GM21390 (cell line): ENCODE measurements around the gene ZNF407.
"Not testable (repeated sequence)": the region's sequence is repeated elsewhere in the genome, so short reads cannot be mapped to it uniquely, and the experiment has no call there.

Experiments
- ATAC-seq: cut with Tn5 transposase; IDR thresholded peaks from one replicate; pipeline ENCODE4 v1.9.1; 2021; ENCODE audit not compliant: unreplicated experiment

The ZNF407 gene, protein sequence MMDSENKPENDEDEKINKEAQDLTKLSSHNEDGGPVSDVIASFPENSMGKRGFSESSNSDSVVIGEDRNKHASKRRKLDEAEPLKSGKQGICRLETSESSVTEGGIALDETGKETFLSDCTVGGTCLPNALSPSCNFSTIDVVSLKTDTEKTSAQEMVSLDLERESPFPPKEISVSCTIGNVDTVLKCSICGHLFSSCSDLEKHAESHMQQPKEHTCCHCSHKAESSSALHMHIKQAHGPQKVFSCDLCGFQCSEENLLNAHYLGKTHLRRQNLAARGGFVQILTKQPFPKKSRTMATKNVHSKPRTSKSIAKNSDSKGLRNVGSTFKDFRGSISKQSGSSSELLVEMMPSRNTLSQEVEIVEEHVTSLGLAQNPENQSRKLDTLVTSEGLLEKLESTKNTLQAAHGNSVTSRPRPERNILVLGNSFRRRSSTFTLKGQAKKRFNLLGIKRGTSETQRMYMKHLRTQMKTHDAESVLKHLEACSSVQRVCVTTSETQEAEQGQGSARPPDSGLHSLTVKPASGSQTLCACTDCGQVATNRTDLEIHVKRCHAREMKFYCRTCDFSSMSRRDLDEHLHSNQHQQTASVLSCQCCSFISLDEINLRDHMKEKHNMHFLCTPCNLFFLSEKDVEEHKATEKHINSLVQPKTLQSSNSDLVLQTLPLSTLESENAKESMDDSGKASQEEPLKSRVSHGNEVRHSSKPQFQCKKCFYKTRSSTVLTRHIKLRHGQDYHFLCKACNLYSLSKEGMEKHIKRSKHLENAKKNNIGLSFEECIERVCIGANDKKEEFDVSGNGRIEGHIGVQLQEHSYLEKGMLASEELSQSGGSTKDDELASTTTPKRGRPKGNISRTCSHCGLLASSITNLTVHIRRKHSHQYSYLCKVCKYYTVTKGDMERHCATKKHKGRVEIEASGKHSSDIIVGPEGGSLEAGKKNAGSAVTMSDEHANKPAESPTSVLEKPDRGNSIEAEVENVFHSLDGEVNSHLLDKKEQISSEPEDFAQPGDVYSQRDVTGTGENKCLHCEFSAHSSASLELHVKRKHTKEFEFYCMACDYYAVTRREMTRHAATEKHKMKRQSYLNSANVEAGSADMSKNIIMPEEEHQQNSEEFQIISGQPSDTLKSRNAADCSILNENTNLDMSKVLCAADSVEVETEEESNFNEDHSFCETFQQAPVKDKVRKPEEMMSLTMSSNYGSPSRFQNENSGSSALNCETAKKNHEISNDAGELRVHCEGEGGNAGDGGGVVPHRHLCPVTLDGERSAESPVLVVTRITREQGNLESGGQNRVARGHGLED (N-terminal part only)

DNA sequence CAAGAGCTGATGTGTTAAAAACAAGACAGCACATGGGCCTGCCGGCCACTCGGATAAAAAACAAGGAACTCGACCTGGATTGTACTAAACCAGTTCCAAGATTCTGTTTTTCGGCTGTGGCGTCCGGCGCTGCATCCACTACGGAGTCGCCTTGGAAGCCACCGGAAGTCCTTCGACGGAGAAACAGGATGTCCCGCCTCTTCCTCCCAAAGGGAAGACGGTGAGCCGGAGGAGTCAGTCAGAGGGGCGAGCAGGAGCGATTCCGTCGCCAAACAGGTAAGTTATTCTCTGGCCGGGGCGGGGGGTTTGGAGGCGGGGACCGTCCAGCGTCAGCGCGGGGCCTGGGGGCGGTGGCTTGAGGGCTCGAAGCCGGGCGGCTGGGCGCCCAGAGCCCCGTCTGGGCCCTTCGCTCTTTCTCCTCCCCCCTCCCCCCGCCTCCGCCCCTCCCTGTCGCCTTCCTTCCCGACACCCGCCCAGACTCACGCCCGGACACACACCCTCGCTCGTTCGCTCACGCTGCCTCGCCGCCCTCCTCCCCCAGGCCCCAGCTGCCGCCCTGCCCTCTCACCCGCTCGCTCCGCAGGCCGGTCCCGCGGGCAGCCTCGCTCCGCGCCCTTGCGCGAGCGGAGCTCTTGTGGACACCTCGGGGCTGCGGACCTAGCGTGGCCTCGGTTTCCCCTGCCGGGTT, at the start of gene ZNF407:
Gene ZNF407 (plus strand): TSS at position 209 of the 688 bp plus-strand sequence. CDS start 33,150 bp downstream, outside the sequence.
- peak; percentile 73 for ATAC-seq

DNA sequence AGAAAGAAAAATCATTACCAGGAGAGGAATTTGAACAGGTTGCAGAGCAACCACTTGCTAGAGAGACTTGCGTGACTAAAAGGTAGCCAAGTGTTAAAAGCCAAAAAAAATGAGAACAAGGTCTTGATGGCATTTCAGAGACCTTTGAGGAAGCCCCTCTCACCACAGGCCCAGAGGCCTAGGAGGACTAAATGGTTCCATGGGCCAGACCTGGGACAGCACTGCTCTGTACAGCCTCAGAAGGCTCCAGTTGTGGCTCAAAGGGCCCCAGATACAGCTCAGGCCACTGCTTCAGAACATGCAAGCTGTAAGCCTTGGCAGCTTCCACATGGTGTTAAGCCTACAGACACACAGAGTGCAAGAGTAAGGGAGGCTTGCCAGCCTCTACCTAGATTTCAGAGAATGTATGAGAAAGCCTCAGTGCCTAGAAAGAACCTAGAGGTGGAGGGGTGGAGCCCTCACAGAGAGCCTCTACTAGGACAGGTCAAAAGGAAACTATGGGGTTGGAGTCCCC, 48.0 kb upstream of the ZNF407 start:
- ATAC-seq = no peak

DNA sequence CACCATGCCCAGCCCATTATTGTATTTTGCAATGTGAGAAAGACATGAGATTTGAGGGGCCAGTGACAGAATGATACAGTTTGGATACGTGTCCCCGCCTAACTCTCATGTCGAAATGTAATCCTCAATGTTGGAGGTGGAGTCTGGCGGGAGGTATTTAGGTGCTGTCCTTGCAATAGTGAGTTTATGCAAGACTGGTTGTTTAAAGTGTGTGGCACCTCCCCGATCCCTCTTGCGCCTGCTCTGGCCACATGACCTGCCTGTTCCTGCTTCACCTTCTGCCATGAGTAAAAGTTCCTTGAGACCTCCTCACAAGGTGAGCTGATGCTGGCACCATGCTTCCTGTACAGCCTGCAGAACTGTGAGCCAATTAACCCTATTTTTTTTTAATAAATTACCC, 46.8 kb upstream of the ZNF407 start:
- no peak for ATAC-seq

GRCh38 chr18:74551452-74551851, 46.2 kb upstream of the ZNF407 start:
- ATAC-seq = no peak

DNA sequence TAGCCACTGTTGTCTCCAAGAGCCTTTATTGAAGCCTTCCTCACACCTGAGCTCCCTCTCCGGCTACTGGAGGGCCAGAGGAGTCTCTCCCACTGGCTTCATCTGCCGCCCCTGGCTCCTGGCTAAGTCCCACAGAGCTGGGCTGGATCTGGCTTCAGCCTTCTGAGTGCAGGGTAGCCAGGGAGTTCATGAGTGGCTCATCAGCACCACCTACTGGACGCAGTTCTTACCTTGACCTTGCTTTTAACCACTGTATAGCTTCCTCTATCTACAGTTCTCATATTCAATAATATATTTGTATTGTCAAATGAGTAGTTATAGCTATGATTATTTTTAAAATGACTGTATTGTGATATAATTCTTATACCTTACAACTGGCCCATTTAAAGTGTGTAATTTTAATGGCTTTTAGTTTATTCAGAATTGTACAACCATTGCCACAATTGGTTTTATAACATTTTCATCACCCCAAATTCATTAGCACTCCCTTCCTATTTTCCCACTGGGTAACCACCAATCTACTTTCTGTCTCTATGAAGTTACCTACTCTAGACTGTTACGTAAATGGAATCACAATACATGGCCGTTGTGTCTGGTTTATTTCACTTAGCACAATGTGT, 45.6 kb upstream of the ZNF407 start:
- peak; percentile 99 for ATAC-seq

GRCh38 chr18:74556126-74556525, 41.5 kb upstream of the ZNF407 start:
- ATAC-seq = no peak

- no peak for ATAC-seq
These were observed 39.6 kb upstream of the ZNF407 start for GRCh38 chr18:74558096-74558495.

- no peak for ATAC-seq
These were observed 35.4 kb upstream of the ZNF407 start for GRCh38 chr18:74562131-74562730.

DNA sequence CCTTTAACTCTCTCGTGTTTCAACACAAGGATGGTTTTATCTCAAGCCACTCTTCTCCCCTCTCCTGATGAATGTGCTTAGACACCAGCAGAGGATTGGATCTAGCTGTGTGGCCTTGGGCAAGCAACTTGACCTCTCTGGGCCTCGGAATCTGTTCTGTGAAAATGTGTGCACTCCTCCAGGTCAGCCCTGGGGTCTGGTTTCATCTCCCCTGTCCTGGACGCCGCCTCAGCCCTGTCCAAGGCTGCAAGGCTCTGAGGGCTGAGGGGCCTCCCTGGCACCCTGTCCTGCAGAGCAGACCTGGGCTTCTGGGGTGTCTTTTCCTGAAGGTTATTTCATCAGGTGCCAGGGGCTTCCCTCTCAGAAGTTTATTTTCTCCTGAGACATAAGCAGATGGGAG, 34.9 kb upstream of the ZNF407 start:
- ATAC-seq = no peak

DNA sequence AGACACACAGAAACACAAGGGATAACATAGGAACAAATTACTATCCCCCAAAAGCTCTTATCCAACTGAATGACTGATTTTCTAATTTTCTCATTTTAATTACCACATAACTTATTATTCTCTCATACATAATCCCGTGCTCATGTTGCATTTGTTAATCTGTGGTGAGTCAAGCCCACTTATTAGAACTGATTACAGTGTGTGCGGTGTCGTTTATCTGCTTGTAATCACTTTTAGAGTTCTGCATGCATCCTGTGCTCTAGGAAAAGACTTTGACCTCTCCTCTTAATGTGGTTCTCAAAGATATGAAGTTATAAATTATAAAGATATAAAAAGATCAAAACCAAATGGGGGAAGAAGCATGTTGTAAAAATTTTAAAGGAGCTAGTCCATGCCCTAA, 33.7 kb upstream of the ZNF407 start:
- no peak for ATAC-seq

DNA sequence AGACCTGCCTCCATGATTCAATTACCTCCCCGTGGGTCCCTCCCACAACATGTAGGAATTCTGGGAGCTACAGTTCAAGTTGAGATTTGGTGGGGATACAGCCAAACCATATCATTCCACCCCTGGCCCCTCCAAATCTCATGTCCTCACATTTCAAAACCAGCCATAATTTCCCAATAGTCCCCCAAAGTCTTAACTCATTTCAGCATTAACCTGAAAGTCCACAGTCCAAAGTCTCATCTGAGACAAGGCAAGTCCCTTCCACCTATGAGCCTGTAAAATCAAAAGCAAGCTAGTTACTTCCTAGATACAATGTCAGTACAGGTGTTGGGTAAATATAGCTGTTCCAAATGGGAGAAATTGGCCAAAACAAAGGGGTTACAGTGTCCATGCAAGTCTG, 32.5 kb upstream of the ZNF407 start:
- not testable (repeated sequence) for ATAC-seq

DNA sequence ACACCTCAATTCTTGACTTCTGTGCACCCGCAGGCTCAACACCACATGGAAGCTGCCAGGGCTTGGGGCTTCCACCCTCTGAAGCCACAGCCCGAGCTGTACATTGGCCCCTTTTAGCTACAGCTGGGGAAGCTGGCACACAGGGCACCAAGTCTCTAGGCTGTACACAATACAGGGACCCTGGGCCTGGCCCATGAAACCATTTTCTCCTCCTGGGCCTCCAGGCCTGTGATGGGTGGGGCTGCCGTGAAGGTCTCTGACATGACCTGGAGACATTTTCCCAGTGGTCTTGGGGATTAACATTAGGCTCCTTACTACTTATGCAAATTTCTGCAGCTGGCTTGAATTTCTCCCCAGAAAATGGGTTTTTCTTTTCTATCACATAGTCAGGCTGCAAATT, 31.7 kb upstream of the ZNF407 start:
- ATAC-seq = not testable (repeated sequence)

DNA sequence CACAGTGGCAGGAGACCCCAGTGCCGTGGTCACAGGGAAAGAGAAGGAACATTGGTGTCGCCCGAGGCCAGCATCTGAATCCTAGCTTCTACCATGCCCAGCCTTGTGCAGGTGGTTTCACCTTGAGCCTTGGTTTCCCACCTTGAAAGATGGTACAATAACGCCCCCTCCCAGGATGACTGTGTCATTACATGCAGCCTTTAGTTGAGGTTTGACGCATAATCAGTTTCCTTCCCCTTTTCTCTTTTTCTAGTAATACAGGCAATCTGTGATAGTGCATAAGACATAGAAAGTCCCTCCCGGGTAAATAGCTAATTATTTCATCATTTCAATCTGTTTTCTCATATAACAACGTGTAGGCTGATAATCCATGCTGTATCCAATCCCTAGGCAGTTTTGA, 29.8 kb upstream of the ZNF407 start:
- ATAC-seq = no peak

DNA sequence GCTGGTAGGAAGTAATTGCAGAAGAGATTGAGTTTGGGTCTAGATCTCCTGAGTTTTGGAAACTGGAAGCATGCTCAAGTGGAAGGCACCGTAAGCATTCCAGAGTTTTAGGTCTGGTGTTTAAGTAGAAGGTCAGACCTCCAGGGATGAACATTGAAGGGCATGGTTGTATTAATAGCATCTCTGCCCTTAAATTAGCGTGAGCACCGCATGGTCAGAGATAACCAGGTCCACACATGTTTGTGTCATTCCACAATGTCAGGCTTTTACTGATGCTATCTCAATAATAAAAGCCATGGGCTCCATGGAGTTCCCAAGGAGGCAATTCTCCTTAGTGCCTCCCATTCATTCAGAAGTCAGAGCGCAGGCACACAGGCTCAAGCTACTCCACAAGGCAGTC, 28.3 kb upstream of the ZNF407 start:
- ATAC-seq = no peak

DNA sequence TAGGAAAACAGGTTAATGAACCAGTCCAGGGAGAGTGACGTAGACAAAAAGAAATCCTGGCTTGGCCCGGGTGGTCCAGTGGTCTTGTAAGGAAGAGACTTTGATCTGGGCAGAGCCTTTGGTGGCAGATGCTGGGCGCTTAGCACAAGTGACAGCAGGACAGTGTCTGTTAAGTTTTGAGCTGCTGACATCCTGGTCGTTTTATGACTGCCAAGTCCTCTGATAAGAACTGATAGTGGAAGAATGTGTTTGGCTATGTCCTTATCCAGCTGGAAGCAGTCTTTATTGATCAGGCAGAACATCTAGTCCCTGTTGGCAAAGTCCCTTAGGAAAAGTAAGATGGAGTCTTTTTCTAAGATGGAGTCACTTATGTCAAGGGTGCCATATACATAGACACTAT, 27.4 kb upstream of the ZNF407 start:
- ATAC-seq = no peak

GRCh38 chr18:74571895-74572680, 25.6 kb upstream of the ZNF407 start:
- ATAC-seq = no peak

DNA sequence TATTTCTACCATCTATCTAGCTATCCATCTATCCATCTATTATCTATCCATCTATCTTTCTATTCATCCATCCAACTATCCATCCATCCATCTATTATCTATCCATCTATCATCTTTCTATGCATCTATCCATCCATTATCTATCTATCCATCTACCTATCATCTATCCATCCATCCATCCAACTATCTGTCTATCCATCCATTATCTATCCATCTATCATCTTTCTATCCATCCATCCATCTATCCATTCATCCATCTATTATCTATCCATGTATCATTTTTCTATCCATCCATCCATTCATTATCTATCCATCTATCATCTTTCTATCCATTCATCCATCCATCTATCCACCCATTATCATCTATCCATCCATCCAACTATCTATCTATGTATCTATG, 24.6 kb upstream of the ZNF407 start:
- no peak for ATAC-seq

GRCh38 chr18:74574916-74575315, 22.8 kb upstream of the ZNF407 start:
- no peak for ATAC-seq

- no peak for ATAC-seq
These were observed 20.7 kb upstream of the ZNF407 start for GRCh38 chr18:74577019-74577418.
